HG03196 (cell line): ENCODE results near the gene OR2A2.
A peak's percentile ranks its signal among the peaks of the same experiment; 100 is the strongest.
"Not testable (repeated sequence)": the region's sequence is repeated elsewhere in the genome, so short reads cannot be mapped to it uniquely, and the experiment has no call there.

Experiments
- ATAC-seq: cut with Tn5 transposase; IDR thresholded peaks from one replicate; pipeline ENCODE4 v1.9.1; 2021; ENCODE audit not compliant: unreplicated experiment

The OR2A2 gene, protein sequence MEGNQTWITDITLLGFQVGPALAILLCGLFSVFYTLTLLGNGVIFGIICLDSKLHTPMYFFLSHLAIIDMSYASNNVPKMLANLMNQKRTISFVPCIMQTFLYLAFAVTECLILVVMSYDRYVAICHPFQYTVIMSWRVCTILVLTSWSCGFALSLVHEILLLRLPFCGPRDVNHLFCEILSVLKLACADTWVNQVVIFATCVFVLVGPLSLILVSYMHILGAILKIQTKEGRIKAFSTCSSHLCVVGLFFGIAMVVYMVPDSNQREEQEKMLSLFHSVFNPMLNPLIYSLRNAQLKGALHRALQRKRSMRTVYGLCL

DNA sequence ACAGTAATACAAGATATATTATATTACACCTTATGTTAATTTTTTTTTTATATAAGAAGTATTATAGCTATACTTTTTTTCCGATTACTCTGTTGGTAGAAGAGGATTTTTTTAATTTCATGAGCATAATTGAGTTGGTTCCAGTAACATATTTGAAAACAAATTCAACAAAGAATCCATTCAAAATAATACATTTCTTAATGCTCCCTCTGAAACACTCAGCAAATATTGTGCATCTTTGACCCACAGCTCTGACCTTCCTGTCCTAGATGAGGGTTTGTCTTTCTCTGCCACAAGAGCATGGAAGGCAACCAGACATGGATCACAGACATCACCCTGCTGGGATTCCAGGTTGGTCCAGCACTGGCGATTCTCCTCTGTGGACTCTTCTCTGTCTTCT is at the start of gene OR2A2:
TSS of gene OR2A2 (plus strand) at position 301 of the 400 bp plus-strand sequence. CDS start at position 301, 0 bp downstream.
- ATAC-seq, result no peak

DNA sequence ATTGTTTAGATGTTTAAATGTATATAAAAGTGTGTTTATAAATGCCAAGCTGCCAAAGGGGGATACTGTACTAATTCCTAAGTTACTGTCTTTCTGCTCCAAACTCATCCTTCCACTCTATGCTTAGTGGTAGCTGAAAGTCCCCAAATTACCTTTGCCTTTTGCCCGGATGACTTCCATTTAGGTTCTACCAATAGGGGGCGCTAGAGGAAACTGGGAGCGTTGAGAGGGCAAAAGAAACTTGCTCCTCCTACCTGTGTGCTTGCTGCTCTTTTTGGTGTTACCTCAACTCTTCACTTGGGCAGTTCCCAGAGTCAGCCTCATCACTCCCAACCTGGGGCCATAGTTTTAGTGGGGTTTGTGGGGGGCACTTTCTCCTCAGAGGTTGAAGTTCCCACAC is 45.7 kb upstream of the OR2A2 start:
- no peak for ATAC-seq

DNA sequence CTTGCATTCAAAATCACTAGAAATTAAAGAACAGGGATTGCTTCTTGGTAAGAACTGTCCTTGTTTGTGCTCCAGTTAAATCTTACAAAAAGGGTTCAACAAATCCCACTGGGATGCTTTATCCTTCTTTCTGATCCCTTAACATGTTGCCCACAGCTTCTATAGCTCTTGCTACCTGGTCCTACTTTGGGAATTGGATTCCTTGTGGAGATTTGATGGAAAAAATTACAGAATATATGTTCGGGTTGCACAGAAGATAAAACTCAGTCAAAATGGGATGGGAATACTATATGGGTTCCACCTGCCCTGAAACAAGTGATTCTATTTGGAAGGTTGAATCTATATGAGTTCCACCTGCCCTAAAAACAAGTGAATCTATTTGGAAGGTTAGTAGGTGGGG is 39.9 kb upstream of the OR2A2 start, which contains the start of gene OR2A25:
TSS of gene OR2A25 (plus strand) at position 301 of the 400 bp plus-strand sequence. CDS start 4,409 bp downstream, outside the sequence.
- no peak for ATAC-seq

DNA sequence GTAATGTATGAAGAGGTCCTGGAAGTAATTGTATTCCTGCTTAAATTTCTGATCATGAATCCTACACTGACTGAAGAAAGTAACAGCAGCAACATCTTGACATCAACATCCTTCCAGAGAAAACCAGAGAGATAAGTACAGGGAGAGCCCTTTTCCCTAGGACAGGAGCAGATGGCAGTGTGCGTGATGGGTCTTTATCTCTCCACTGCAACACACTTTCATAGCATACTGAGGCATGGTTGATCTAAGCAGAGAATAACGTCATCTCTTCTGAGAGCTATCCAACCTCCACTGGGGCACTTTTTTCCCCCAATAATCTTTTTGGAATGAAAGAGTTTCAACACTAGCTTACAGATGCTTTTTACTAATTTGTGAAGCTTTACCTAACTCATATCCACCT is 39.4 kb upstream of the OR2A2 start:
- ATAC-seq, result no peak

DNA sequence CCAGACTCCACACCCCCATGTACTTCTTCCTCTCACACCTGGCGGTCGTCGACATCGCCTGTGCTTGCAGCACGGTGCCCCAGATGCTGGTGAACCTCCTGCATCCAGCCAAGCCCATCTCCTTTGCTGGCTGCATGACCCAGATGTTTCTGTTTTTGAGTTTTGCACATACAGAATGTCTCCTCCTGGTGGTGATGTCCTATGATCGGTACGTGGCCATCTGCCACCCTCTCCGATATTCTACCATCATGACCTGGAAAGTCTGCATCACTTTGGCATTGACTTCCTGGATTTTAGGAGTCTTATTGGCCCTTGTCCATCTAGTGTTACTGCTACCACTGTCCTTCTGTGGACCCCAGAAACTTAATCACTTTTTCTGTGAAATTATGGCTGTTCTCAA is 35.0 kb upstream of the OR2A2 start:
- no peak for ATAC-seq

DNA sequence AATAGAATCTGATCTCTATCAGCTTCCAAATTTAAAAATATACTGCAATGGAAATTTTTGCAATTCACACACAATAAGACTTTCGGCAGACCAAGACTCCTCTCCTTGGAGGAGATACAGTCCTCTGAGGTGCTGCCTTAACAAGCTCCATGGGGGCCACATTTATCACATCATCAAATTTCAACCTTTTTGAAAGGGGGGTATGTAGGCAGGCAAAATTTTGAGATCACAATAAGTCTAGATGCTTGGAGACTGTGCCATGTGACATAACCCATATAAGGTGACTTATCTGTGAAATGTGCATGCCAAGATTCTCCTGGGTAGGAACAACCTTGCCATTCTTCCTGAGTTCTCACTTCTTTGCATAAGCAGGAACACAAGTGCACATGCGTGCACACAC is 23.4 kb upstream of the OR2A2 start, which contains the start of gene OR2A12:
TSS of gene OR2A12 (plus strand) at position 301 of the 400 bp plus-strand sequence. CDS start 8,830 bp downstream, outside the sequence.
- no peak for ATAC-seq

DNA sequence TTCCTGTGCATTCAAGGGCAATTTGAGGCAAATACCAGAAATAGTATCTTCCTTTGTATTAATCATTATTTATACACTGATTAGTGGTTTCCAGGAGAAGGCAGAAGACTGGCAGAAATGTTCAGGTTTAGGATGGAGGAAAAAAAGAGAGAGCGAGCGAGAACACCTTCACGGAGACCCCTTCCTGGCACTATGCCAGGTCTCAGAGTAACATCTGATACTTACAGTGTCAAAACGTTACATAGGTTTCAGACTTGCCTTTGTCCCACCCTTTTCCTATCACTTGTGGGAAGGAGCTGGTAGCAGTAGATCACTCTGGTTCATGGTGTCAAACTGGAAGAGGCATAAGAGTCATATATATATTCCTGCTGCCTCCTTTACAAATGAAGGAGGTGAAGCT is 22.7 kb upstream of the OR2A2 start:
- ATAC-seq, result no peak

DNA sequence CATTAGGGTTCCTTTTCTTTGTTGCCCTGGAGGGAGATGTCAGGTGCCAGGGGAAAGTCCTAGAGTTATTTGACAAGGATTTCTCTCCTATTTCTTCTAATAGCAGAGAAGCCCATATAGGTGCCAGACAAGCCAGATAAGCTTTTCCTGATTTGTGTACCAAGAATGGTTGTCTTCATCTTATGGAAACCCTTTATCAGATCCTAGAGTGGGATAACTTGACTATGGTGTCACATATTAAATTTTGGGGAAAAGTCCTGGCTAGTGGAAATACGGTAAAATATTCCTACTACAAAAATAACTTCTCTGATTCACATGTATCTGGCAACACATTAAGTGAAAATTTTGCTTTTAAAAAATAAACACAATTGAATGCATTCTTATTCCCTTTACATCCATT is 22.2 kb upstream of the OR2A2 start:
- ATAC-seq, result no peak

DNA sequence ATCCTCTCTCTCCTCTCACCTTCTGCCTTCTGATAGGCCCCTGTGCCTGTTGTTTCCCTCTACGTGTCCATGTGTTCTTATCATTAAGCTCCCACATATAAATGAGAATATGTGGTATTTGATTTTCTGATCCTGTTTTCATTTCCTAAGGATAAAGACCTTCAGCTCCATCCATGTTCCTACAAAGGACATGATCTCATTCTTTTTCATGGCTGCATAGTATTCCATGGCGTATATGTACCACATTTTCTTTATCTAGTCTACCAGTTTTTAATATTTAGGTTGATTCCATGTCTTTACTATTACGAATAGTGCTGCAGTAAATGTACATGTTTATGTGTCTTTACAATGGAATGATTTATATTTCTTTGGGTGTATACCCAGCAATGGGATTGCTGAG is 18.7 kb upstream of the OR2A2 start:
- no peak for ATAC-seq

DNA sequence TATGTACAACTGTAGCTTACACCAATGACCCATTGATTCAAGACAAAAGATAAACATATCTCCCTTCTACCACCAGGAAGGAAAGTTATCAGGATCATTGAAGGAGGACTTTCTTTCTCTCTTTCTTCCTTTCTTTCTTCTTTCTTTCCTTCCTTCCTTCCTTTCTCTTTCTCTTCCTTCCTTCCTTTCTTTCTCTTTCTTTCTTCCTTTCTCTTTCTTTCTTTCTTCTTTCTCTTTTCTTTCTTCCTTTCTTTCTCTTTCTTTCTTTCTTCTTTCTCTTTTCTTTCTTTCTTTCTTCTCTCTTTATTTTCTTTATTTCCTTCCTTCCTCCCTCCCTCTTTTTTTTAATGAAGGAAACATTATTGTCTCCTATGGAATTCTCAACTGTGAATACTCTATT is 10.6 kb upstream of the OR2A2 start:
- ATAC-seq, result no peak

DNA sequence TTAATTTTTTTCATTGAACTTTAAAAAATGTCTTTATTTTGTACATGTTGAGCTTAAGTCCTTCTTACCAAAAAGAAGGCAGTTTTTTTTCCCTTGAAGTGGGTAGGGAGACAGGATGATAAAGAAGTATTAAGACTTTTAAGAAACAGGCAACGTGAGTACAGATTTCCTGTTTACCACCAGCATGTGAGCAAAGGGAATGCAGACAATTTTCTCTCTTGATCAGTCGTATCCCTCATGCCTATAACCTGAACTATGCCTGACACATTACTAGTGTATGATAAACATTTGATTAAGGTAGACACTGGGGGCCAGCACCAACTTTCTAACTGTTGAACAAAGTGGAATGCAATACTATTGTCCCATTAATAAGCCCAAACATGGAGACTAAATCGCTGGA is 8.8 kb upstream of the OR2A2 start:
- no peak for ATAC-seq

DNA sequence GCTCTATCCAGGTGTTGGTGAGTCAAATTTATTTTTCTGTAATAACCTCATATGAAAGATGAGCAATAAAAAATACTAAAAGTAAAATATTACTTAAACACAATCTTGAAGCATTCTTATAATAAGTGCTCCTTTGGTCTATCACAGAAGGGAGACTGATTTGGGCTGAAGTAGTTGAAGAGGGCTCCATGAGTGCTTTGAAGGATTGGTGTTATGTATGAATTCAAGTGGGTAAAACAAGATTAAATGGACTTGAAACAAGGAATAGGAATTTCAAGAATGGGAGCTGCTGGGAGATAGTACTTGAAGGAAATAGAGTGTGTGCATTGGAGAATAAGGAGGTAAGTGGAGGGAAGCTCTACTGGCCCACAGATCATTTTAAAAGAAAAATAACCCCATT is 7.3 kb upstream of the OR2A2 start:
- no peak for ATAC-seq

DNA sequence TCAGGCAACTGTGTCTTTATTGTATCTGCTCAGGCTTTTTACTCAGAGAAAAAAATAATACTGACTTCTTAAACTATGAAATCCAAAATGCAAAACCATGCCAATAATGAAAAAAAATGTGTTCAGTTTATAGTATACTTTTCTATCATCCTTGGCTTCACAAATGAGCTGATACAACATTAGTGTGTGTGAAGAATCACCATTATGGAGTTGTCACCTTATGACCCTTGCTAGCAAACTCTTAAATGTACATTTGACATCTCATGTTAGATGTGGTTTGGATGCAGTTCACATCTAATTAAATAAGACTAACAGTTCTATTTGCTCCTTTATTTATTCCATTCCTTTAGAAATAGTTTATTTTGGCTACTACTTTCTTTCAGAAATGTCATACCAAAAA is 4.2 kb upstream of the OR2A2 start:
- ATAC-seq, result no peak

DNA sequence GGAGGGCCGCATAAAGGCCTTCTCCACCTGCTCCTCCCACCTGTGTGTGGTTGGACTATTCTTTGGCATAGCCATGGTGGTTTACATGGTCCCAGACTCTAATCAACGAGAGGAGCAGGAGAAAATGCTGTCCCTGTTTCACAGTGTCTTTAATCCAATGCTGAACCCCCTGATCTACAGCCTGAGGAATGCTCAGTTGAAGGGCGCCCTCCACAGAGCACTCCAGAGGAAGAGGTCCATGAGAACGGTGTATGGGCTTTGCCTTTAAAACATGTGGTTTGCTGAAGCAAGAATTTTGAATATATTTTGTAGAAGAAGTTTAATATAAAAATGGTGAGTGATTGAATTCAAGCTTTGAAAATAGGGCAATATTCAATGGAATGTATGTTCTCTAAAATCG is 889 bp downstream of the OR2A2 start:
- no peak for ATAC-seq

DNA sequence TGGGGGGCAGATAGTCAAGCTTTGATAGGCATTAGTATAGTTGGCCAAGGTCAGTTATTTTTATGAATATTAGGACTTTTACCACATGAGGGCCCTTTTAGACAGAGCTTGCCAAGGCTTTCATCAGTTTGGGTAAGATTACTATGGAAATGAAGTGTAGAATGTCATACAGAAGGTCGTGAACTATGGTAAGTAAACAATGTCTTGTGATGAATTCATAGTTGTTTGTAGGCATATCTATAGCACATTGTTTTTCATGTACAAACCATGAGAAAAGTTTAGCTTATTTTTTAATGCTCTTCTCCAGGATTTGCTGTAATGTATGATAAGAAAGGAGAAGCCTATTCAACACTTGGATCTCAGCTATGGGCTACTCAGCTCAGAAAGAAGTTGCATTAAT is 4.3 kb downstream of the OR2A2 start:
- no peak for ATAC-seq

DNA sequence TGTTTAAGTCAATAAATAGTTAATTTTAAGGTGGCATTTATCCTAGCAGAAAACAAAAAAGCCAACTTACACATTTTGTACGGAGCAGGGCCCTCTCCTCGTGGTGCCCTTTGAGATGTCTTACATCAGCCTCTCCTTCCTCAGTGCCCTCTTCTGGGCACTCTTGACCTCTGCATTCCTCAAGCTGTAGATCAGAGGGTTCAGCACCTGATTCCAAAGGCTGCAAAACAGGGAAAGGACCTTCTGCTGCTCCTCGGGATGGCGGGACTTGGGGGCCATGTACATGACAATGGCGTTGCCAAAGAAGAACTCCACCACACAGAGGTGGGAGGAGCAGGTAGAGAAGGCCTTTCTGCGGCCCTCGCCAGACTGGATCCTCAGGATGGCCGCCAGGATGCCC is 9.0 kb downstream of the OR2A2 start:
- no peak for ATAC-seq

DNA sequence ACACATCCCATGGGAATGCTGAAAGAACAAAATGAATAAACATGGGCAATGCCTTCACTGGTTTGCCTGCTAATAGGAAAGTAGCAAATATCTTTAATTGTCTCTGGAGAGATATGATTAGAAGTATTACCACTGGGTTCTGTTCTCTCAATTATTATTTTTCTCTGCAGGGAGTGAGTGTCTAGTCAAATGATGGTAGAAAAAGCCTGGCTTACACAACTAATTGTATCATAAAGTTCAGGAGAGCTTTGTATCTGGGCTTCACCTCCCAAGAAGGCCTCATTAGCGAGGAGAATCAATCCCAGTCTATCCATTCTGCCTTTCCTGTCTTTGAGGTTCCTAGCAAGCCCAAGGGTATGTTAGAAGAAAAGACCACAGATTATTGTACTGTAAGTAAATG is 13.5 kb downstream of the OR2A2 start, which contains the start of gene OR2A14:
TSS of gene OR2A14 (plus strand) at position 301 of the 400 bp plus-strand sequence. CDS start 5,937 bp downstream, outside the sequence.
- ATAC-seq, result no peak

DNA sequence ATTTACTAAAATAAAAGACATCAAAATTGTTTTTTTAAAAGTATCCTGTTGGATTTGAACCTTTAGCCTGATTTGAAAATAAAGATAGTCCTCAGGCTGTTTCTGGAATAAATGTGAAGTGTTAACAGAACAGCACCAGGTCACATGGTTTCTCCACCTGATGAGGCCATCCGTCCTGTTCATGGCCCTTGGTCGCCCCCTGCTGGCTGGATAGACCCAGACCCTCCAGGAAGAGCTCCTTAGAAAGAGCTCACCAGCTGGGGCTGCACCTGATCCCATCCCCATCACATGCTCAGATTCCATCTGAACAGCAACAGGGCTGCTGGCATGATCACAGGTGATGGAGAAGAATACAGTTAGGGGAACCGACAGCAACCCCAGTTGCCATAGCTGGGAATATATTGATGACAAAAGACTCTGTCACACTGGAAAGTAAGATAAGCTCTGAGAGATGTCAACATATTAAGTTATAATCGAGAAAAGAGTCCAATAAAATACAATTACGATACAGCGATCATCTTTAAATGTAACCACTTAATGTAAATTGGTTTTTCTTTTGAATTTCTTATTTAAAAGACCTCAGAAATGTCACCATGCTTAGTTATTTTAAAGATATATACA is 18.4 kb downstream of the OR2A2 start:
- peak; percentile 100 for ATAC-seq

DNA sequence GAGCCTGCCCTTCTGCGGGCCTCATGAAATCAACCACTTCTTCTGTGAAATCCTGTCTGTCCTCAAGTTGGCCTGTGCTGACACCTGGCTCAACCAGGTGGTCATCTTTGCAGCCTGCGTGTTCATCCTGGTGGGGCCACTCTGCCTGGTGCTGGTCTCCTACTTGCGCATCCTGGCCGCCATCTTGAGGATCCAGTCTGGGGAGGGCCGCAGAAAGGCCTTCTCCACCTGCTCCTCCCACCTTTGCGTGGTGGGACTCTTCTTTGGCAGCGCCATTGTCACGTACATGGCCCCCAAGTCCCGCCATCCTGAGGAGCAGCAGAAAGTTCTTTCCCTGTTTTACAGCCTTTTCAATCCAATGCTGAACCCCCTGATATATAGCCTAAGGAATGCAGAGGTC is 20.2 kb downstream of the OR2A2 start:
- ATAC-seq, result not testable (repeated sequence)

DNA sequence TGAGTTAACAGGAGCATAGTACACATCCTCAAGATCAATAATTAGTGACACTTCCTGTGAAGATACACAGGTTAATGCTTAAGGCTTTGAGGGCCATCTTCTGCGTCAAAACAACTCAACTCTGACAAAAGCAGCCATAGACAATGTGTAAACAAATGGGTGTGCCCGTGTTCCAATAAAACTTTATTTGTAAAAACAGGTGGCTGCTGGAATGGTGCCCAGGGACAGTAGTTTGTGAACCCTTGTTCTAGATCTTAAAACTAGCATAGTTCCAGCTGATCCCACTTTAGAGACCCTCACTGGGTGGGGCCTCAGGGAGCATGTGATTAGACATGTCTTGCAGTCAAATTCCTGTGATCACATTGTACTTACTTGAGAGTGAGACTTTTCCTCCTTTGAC is 21.3 kb downstream of the OR2A2 start:
- ATAC-seq, result no peak

DNA sequence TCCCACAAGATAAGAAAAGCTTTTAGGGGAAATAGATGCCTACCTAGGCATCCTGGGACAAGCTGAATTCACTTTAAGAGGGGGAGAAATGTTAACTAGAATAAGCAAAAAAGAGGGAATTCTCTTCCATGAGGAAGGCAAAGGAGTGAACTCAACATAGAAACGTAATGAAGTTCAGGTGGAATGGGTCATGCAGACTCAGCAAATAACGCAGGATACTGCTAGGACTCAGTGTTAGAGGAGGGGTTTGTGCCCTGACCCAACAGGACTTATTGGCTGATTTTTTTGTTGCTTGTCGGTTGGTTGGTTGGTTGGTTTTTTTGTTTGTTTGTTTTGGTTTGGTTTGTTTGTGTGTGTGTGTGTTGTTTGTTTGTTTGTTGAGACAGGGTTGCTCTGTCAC is 22.9 kb downstream of the OR2A2 start:
- no peak for ATAC-seq

DNA sequence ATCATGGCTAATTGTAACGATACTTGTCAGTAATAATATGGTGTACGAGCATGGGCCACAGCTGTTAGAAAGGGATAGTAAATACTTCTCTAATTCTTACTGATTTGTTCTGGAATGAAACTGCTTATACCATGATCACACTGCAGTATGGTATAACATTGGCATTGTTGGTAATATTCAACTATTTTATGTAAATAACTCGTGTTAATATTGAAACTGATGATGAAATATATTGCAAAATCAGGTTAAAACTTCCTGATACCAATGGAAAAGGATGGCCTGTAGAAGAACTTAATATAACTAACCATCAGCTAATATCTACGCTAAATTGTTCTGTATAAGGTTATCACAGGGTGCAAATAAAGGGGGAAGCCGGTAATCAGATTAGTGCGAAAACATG is 23.9 kb downstream of the OR2A2 start:
- no peak for ATAC-seq
